ENCODE data around the gene LRRTM2. TPM values are rescaled to one million over a fixed set of nuclear protein-coding genes. Genes with fewer than 3 reads are reported as not detected.

LRRTM2 gene
- total and polyA plus RNA-seq, 10 donors, result 0.02 to 3.9 (median 1.0) TPM

DNA sequence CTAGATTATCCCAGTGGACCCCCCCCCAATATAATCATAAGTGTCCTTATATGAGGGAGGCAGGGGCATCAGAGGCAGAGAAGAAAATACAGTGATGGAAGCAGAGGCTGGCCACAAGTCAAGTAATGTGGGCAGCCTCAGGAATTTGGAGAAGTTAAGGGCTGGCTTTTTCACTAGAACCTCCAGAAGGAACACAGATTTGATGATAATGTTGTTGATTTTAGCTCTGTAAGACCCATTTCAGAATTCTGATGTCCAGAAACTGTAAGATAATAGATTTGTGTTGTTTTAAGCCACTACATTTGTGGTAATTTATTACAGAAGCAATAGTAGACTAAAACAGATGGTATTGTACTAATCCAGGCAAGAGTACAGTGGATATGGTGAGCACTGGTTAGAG lies 36.3 kb upstream of the LRRTM2 start:
- no peak overlapping the region for H3K27ac ChIP-seq
- no peaks in the 10 kb centered on the region for H3K9me3 ChIP-seq
- H3K4me1 ChIP-seq, result peaks cover 0 to 5% (median 0%) of the 10 kb centered on the region in 6 donors
- no peak overlapping the region for H3K4me3 ChIP-seq
- no peaks in the 10 kb centered on the region for H3K27me3 ChIP-seq (replicated peaks in 1 of 7)
- intact Hi-C loops (cut with DNase I; ENCODE audit: low total_unique reads), result no loop called here
- TF ChIP-seq POLR2A (IDR thresholded peaks at IDR 0.05) (no peak), POLR2AphosphoS5 (IDR thresholded peaks at IDR 0.05) (no peak)
- TF ChIP-seq, protein P1, sequence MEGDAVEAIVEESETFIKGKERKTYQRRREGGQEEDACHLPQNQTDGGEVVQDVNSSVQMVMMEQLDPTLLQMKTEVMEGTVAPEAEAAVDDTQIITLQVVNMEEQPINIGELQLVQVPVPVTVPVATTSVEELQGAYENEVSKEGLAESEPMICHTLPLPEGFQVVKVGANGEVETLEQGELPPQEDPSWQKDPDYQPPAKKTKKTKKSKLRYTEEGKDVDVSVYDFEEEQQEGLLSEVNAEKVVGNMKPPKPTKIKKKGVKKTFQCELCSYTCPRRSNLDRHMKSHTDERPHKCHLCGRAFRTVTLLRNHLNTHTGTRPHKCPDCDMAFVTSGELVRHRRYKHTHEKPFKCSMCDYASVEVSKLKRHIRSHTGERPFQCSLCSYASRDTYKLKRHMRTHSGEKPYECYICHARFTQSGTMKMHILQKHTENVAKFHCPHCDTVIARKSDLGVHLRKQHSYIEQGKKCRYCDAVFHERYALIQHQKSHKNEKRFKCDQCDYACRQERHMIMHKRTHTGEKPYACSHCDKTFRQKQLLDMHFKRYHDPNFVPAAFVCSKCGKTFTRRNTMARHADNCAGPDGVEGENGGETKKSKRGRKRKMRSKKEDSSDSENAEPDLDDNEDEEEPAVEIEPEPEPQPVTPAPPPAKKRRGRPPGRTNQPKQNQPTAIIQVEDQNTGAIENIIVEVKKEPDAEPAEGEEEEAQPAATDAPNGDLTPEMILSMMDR (IDR thresholded peaks at IDR 0.05 in 8 of 11, conservative IDR thresholded peaks at IDR 0.05 in 3 of 11), result no peak
- no peak for DNase-seq
- peaks cover 0 to 64% (median 4%) of the 10 kb centered on the region in 6 donors for H3K36me3 ChIP-seq

DNA sequence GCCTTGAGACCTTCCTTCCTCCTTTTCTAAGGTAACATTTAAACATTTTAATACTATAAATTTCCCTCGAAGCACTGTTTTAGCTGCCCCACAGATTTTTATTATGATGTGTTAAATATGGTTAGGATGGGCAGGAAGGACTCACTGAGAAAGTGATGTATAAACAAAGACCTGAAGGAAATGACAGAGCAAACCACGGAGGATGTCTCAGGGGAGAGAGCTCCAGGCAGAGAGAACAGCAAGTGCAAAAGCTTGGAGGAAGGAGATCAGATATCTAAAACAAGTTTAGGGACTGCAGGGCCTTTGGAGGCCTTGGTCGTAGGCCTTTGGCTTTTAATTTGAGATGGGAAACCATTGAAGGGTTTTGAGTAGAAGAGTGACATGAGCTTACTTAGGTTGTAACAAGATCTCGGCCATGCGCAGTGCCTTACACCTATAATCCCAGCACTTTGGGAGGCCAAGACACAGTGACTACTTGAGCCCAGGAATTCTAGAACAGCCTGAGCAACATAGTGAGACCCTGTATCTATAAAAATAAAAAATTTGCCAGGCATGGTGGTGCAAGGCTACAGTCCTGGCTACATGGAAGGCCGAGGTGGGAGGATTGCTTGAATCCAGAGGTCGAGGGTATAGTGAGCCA lies 35.5 kb upstream of the LRRTM2 start:
- intact Hi-C loops (cut with DNase I; ENCODE audit: low total_unique reads), result no loop called here
- H3K9me3 ChIP-seq, result no peaks in the 10 kb centered on the region
- peaks cover 0 to 71% (median 6%) of the 10 kb centered on the region in 6 donors for H3K36me3 ChIP-seq
- H3K27ac ChIP-seq, result no peak overlapping the region
- H3K4me1 ChIP-seq, result peaks cover 0 to 5% (median 0%) of the 10 kb centered on the region in 6 donors
- TF ChIP-seq POLR2AphosphoS5 (IDR thresholded peaks at IDR 0.05), result no peak
- TF ChIP-seq, protein P1 (IDR thresholded peaks at IDR 0.05 in 8 of 11, conservative IDR thresholded peaks at IDR 0.05 in 3 of 11), result no peak
- no peak for TF ChIP-seq POLR2A (IDR thresholded peaks at IDR 0.05)
- no peak for DNase-seq
- H3K4me3 ChIP-seq, result no peak overlapping the region
- H3K27me3 ChIP-seq (replicated peaks in 1 of 7), result no peaks in the 10 kb centered on the region
- WGBS, 5 donors, result 82 to 87% (median 85%) methylated on average over 7 of the region's 7 CpGs

DNA sequence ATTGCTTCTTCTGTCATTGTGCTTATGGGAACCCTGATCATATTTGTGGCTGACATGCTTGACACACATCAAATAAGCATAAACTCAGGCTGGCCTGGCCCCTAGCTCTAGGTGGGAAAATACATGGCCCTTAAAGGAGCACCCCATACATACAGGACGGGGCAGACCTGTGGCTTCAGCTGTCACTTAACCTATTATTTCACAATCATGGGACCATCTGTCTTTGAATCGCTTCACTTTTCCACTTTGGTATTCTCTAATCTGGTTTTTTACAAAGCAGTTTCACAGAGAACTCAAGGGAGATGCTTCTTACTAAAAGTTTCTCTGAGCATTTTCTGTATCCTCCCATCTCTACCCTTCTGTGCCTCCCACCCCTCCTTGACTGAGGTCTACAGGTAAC lies 34.6 kb upstream of the LRRTM2 start:
- no peak for TF ChIP-seq POLR2A (IDR thresholded peaks at IDR 0.05)
- TF ChIP-seq, protein P1 (IDR thresholded peaks at IDR 0.05 in 8 of 11, conservative IDR thresholded peaks at IDR 0.05 in 3 of 11), result no peak
- no peak for TF ChIP-seq POLR2AphosphoS5 (IDR thresholded peaks at IDR 0.05)
- no peaks in the 10 kb centered on the region for H3K27me3 ChIP-seq (replicated peaks in 1 of 7)
- peaks cover 0 to 74% (median 14%) of the 10 kb centered on the region in 6 donors for H3K36me3 ChIP-seq
- WGBS, 5 donors, result 79 to 96% (median 89%) methylated on average over 2 of the region's 2 CpGs
- DNase-seq, result no peak
- H3K9me3 ChIP-seq, result no peaks in the 10 kb centered on the region
- no peak overlapping the region for H3K27ac ChIP-seq
- intact Hi-C loops (cut with DNase I; ENCODE audit: low total_unique reads), result no loop called here
- peaks cover 0 to 5% (median 0%) of the 10 kb centered on the region in 6 donors for H3K4me1 ChIP-seq
- H3K4me3 ChIP-seq, result no peak overlapping the region

DNA sequence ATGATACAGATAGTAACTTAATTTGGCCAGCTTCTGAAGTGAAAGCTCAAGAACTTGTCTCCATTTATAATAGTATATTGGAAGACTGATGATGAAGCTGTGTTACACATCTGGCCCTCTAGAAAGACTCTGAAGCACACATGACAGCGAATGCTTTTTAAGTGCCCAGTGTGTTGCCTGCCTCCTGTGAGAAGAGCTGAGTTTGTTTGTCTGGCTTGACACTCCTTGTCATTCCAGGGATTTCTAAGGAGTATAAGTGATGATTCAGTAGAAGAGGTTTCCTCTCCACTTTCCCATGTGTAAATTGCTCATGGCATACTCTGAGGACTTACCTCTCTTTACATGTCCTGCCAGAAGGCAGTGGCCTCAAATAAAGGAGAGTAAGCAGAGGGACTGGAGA lies 30.4 kb upstream of the LRRTM2 start:
- H3K27ac ChIP-seq, result no peak overlapping the region
- peaks cover 0 to 86% (median 15%) of the 10 kb centered on the region in 6 donors for H3K36me3 ChIP-seq
- no peaks in the 10 kb centered on the region for H3K27me3 ChIP-seq (replicated peaks in 1 of 7)
- TF ChIP-seq, protein P1 (IDR thresholded peaks at IDR 0.05 in 8 of 11, conservative IDR thresholded peaks at IDR 0.05 in 3 of 11), result no peak
- TF ChIP-seq POLR2A (IDR thresholded peaks at IDR 0.05) (no peak), POLR2AphosphoS5 (IDR thresholded peaks at IDR 0.05) (no peak)
- peaks cover 0 to 22% (median 0%) of the 10 kb centered on the region in 6 donors for H3K4me1 ChIP-seq
- 94 to 100% (median 97%) methylated on average over 1 of the region's 1 CpG for WGBS, 5 donors
- H3K4me3 ChIP-seq, result no peak overlapping the region
- DNase-seq, result no peak
- intact Hi-C loops (cut with DNase I; ENCODE audit: low total_unique reads), result no loop called here
- no peaks in the 10 kb centered on the region for H3K9me3 ChIP-seq
